Muscle layer of duodenum (tissue), 2 donors: ENCODE data around the gene RNASE8.
"Not testable (repeated sequence)": the region's sequence is repeated elsewhere in the genome, so short reads cannot be mapped to it uniquely, and the experiment has no call there.

Experiments used
- H3K27ac ChIP-seq: one replicate; pipeline ENCODE4 v1.7.0; 2013; ENCODE audit warnings: mild to moderate bottlenecking, low read length
- H3K27me3 ChIP-seq: one replicate; pipeline ENCODE4 v1.7.0; 2013; ENCODE audit warnings: low read depth, mild to moderate bottlenecking, control low read depth, low read length
- H3K36me3 ChIP-seq, 2 donors: one replicate each; pipeline ENCODE4 v1.7.0; 2013; ENCODE audit warnings: low read length in 2 of 2, control low read depth in 1 of 2, mild to moderate bottlenecking in 1 of 2; ENCODE audit not compliant: insufficient read depth in 2 of 2, control insufficient read depth in 1 of 2
- H3K4me1 ChIP-seq, 2 donors: one replicate each; pipeline ENCODE4 v1.7.0; 2013; ENCODE audit warnings: low read length in 2 of 2, mild to moderate bottlenecking in 2 of 2, control low read depth in 1 of 2, moderate library complexity in 1 of 2; ENCODE audit not compliant: insufficient read depth in 2 of 2, control insufficient read depth in 1 of 2
- H3K4me3 ChIP-seq, 2 donors: one replicate each; pipeline ENCODE4 v1.7.0; 2013; ENCODE audit warnings: low read length in 2 of 2, low read depth in 1 of 2, mild to moderate bottlenecking in 1 of 2
- H3K9me3 ChIP-seq, 2 donors: one replicate each; pipeline ENCODE4 v1.7.0; 2013; ENCODE audit warnings: low read length in 2 of 2, control low read depth in 1 of 2, mild to moderate bottlenecking in 1 of 2; ENCODE audit not compliant: control insufficient read depth in 1 of 2
- donor health status: healthy.

Gene RNASE8, protein sequence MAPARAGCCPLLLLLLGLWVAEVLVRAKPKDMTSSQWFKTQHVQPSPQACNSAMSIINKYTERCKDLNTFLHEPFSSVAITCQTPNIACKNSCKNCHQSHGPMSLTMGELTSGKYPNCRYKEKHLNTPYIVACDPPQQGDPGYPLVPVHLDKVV

DNA sequence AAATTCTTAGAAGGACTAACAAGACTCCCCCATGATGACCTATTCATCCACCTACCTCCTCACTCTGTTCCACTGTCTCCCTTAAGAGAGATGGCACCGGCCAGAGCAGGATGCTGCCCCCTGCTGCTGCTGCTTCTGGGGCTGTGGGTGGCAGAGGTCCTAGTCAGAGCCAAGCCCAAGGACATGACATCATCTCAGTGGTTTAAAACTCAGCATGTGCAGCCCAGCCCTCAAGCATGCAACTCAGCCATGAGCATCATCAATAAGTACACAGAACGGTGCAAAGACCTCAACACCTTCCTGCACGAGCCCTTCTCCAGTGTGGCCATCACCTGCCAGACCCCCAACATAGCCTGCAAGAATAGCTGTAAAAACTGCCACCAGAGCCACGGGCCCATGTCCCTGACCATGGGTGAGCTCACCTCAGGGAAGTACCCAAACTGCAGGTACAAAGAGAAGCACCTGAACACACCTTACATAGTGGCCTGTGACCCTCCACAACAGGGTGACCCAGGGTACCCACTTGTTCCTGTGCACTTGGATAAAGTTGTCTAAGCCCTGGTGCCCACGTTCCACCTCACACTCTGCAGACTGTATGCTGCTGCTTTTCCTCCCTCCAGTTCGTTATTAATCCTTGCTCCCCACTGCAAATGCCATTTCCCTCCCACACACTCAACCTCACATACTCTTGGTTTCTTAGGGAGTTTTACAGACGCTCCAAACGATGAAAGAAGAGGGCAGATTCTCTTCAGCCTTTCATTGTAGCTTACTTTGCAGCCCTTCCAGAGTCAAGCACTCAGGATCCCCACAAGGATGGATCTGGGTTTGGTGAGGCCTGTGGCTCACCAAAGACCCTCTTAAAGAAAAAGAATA lies at the start of gene RNASE8:
RNASE8 (plus strand) TSS at position 20 of the 873 bp plus-strand sequence; CDS start at position 91, 71 bp downstream.
- no peak within 1 kb of the TSS for H3K27ac ChIP-seq
- no peaks in the 10 kb centered on the region for H3K27me3 ChIP-seq

DNA sequence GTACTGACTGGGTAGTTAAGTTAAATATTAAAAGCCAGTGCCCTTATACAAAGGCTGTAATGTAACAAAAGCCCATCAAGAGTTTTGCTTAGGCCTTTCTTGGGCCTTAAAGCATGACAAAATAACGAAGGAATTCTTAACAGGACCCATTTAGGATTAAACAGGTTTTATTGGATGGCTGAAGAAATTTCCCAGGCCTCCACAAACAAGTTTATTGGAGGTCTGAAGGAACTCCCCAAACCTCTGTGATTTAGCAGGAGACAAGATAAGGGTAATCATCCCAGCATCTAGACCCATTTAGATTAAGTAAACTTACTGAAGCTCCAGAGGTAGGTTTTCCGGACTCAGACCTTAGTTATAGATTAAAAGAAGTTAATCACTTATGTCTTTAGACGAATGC lies 47.9 kb upstream of the RNASE8 start:
- not testable (repeated sequence) for H3K4me3 ChIP-seq, H3K27ac ChIP-seq, H3K27me3 ChIP-seq, H3K36me3 ChIP-seq, H3K9me3 ChIP-seq, H3K4me1 ChIP-seq

More for the DNA sequence above, at the start of gene RNASE8:
- Histone ChIP-seq H3K9me3 (no peaks in the 10 kb centered on the region), H3K4me1 (no peaks in the 10 kb centered on the region), H3K36me3 (no peaks in the 10 kb centered on the region), H3K4me3 (no peak within 1 kb of the TSS)

DNA sequence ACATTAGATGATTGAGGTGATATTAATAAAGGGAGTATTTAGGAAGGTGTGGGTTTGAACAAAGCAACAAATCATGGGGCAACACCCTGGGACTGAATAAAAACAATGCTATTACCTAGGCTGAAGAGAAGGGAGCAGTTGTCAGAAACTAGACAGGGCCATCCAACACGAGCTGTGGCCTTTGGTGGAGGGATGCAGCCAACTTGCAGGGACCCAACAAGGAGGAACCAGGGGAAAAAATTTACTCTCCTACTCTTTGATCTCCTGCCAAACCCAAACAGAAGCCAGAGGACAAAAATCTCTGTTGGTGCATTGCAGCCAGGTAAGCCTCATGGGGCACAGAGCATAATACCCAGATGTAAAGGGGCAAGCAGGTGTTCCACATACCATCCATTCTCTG lies 46.5 kb upstream of the RNASE8 start:
- no peak overlapping the region for H3K27ac ChIP-seq
- H3K36me3 ChIP-seq = no peaks in the 10 kb centered on the region
- no peak overlapping the region for H3K4me3 ChIP-seq
- peaks cover 0 to 8% of the 10 kb centered on the region in 2 donors for H3K4me1 ChIP-seq
- H3K9me3 ChIP-seq = no peaks in the 10 kb centered on the region
- no peaks in the 10 kb centered on the region for H3K27me3 ChIP-seq

DNA sequence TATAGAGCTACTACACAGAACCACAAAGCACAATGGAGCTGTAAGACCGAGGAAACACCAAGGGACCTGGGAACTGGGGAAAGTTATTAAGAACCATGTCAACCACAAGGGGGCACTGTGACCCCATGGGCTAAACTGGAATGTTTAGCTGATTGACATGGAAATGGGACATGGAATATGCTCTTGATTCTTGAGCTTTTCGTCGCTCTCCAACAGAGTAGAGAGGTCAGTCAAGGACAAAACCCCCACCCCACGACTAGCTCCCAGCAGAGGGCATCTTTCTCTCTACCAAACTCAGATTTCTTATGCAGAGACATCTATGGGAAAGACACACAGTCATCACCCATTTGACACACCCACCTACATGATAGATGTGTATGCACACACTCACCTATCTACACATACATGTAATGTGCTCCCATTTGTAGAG lies 42.8 kb upstream of the RNASE8 start:
- no peaks in the 10 kb centered on the region for H3K27me3 ChIP-seq
- no peaks in the 10 kb centered on the region for H3K9me3 ChIP-seq
- H3K4me3 ChIP-seq = no peak overlapping the region
- H3K27ac ChIP-seq = no peak overlapping the region
- H3K36me3 ChIP-seq = peaks cover 24 to 29% of the 10 kb centered on the region in 2 donors
- H3K4me1 ChIP-seq = peaks cover 0 to 13% of the 10 kb centered on the region in 2 donors

DNA sequence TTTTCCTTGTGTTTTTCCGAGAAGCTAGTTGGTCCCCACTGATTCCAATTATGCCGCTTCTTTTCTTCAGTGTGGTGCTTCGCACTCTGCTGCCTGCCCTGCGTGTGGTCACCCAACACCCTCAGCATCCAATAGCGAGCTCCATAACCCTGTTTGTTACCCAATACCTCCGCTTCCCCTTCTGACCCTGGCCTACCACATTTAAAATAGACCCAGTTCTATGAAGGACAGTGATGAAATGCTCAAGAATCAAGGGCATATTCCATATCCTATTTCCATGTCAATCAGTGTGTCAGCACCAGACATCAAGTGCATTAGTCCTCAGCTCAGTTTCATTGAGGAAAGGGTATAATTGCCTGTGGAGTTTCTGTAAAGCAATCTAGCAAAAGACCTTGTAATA lies 42.3 kb upstream of the RNASE8 start:
- no peaks in the 10 kb centered on the region for H3K27me3 ChIP-seq
- H3K4me3 ChIP-seq = no peak overlapping the region
- H3K9me3 ChIP-seq = no peaks in the 10 kb centered on the region
- H3K36me3 ChIP-seq = peaks cover 27 to 32% of the 10 kb centered on the region in 2 donors
- no peak overlapping the region for H3K27ac ChIP-seq
- H3K4me1 ChIP-seq = peaks cover 0 to 13% of the 10 kb centered on the region in 2 donors

DNA sequence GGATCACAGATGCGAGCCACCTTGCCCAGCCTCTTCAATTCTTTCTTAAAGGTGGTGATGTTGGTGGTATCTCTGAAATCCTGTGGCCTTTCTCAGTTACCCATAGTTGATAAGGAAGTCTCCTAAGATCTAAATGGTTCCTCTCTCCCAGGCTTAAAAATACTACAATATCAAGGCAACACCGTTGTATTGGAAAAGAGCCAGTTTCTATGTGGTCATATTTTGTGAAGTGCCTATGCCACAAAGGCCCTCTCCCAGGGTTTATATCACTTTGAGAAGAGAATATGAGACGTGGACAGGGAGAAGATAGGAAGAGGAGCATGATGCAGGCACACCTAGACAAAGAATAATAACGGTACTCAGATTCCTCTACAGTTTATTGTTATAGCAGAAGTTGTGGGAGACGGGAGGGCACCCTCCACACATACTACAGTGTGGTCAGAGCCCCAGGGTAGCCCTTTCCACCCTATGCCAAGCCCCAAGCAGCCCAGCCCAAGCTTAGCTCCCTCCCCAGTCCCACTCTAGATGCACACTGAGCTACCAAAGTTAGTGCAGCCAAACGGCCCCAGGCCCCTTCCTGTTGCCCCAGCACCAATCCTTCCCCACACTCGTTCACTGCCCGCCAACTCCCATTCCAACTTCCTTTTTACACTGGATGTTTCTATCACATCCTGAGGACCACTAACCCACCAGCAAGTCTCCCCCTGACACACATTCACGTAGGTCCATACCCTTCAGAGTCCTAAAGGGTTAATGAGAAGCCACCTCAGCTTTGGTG lies 41.0 kb upstream of the RNASE8 start:
- H3K27me3 ChIP-seq = no peaks in the 10 kb centered on the region
- no peak overlapping the region for H3K27ac ChIP-seq
- peaks cover 33 to 38% of the 10 kb centered on the region in 2 donors for H3K36me3 ChIP-seq
- H3K9me3 ChIP-seq = no peaks in the 10 kb centered on the region
- no peak overlapping the region for H3K4me3 ChIP-seq
- H3K4me1 ChIP-seq = peaks cover 0 to 13% of the 10 kb centered on the region in 2 donors

DNA sequence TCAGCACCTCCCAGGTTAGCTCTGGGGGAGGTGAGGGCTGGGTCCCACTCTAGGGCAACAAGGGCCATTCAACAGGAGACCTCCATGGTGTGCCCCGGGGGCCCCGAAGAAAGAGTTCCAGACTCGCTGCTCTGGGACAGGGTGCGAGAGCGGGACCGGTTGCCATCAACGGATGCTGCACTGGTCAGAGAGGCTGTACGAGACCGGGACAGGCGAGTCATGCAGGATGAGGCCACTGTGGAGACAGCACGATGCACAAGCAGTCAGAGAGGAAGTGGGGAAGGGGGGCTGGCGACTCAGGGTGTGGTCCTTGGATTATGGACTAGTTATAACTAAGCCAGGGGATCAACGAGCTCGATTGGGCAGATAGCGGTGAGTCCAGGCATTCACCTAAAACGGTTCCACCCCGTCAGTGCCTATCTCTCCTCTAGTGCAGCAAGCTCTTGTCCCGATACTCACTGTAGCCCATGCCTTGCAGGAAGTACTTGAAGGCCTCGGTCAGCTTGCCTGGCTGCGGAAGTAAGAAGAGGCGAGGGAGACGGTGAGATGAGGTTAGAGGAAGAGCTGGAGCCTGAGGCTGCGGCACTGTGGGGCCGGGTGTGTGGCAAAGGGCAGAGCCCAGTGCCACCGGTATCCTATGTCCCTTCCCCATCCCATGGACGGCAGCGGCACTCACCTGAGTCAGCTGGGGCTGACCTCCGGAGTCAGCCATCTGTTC lies 39.9 kb upstream of the RNASE8 start:
- Histone ChIP-seq H3K4me3 (no peak overlapping the region), H3K27me3 (no peaks in the 10 kb centered on the region), H3K27ac (no peak overlapping the region), H3K9me3 (no peaks in the 10 kb centered on the region), H3K4me1 (peaks cover 0 to 21% of the 10 kb centered on the region in 2 donors), H3K36me3 (peaks cover 33 to 39% of the 10 kb centered on the region in 2 donors)

DNA sequence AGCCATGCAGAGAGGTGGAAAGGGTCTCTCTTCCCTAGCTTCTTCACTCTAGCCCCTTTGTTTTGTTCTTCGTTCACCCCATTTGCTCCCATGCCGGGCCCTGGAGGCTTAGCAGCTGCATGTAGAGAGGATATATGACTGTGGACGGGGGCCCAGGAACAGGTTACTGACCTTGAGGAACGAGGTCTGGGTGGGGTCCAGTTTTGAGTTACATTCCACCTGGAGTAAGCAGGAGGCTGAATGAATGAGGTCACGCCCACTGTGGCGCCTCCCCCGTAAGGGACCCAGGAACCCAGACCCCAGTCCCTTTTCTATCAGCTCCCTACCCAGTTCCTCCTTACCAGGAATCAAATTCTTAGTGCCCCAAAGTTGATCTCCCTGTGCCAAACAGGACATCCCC lies 39.3 kb upstream of the RNASE8 start:
- no peak overlapping the region for H3K27ac ChIP-seq
- peaks cover 33 to 39% of the 10 kb centered on the region in 2 donors for H3K36me3 ChIP-seq
- H3K9me3 ChIP-seq = no peaks in the 10 kb centered on the region
- no peak overlapping the region for H3K4me3 ChIP-seq
- no peaks in the 10 kb centered on the region for H3K27me3 ChIP-seq
- H3K4me1 ChIP-seq = peaks cover 4 to 23% of the 10 kb centered on the region in 2 donors

DNA sequence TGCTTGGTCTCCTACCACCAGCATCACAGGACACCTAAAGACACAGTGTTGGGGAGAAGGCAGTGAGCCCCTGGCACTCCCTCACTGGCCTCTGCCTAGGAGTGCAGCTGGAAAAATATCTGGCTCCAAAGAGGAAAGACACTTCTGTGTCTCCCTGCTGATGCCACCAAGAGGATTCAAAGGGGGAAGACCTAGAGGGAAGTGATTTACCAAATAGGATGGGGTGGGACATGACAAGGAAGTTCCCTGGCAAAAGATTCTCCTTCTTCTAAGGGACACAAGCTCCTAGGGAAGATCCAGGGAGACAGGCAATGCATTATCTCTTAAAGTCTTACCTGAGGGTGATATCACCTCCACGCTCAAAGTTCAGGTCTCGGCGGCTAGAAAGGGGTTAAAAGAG lies 38.8 kb upstream of the RNASE8 start:
- Histone ChIP-seq H3K27me3 (no peaks in the 10 kb centered on the region), H3K4me3 (no peak overlapping the region), H3K27ac (no peak overlapping the region), H3K4me1 (peaks cover 4 to 28% of the 10 kb centered on the region in 2 donors), H3K9me3 (no peaks in the 10 kb centered on the region), H3K36me3 (peaks cover 33 to 39% of the 10 kb centered on the region in 2 donors)

DNA sequence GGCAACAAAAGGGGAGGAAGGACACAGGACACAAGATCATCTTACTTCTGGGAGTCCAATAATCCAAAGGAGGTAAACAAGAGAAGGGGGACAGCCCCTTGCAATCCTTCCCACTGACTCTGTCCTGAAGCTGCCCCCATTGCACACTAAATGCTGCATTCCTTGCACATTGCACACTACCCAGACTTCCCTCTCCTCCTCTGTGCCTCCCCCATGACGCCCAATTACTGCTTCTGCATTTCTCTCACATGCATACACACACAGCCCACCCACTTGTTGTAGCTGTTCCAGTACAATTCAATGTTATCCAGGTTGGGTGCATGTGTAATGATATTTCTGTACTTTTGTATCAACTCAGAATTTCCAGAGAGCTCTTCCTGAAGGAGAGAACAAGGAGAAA lies 38.3 kb upstream of the RNASE8 start:
- Histone ChIP-seq H3K36me3 (peaks cover 33 to 39% of the 10 kb centered on the region in 2 donors), H3K27ac (no peak overlapping the region)

More for the DNA sequence above, 38.3 kb upstream of the RNASE8 start:
- no peaks in the 10 kb centered on the region for H3K9me3 ChIP-seq
- H3K4me1 ChIP-seq = peaks cover 4 to 34% of the 10 kb centered on the region in 2 donors
- H3K27me3 ChIP-seq = no peaks in the 10 kb centered on the region
- no peak overlapping the region for H3K4me3 ChIP-seq
